MM.1S (cell line): Measurements from ENCODE around the gene TIMM17A.

Experiments used
- CTCF ChIP-seq: fragments of 300-600 bp; sonication (generic); IDR thresholded peaks from 2 replicates; pipeline ENCODE4 v1.5.1; 2016; ENCODE audit warnings: antibody characterized with exemption, low read length, mixed read lengths
- EZH2 ChIP-seq: fragments of 300-600 bp; sonication (generic); optimal IDR thresholded peaks from 2 replicates; pipeline ENCODE3; 2017; ENCODE audit warnings: low read depth, mild to moderate bottlenecking, antibody characterized with exemption, low read length, mixed read lengths
- EZH2phosphoT487 ChIP-seq: fragments of 300-600 bp; sonication (generic); IDR thresholded peaks from 2 replicates; pipeline ENCODE4 v1.6.1; 2018; ENCODE audit warnings: antibody characterized with exemption, low read length

GRCh38 chr1:201984446-201984845 is 29.1 kb downstream of the TIMM17A start:
- TF ChIP-seq CTCF = no peak
- no peak for TF ChIP-seq EZH2
- TF ChIP-seq EZH2phosphoT487 = no peak
